ENCODE results near the gene RALGAPA1. TPM values are rescaled to one million over a fixed set of nuclear protein-coding genes. Genes with fewer than 3 reads are reported as not detected.

RALGAPA1 gene
- total RNA-seq, 1 experiment from 2014 or later: 30.0 TPM

GRCh38 chr14:35809597-35809996 is 502 bp upstream of the RALGAPA1 start:
- Histone ChIP-seq H3K4me3 (peak overlapping the region; percentile 81; the same call in 1 of the 2 replicates), H3F3A (ENCODE audit: insufficient read depth, low read depth) (peaks cover 7% of the 10 kb centered on the region; the same call in 1 of the 2 replicates), H3K79me2 (ENCODE audit: low read depth) (peaks cover 23% of the 10 kb centered on the region), H3K4me1 (replicated peaks; ENCODE audit: insufficient read depth) (peaks cover 9% of the 10 kb centered on the region; the same call in 1 of the 2 replicates), H2AFZ (no peak overlapping the region), H3K36me3 (ENCODE audit: low read depth) (no peaks in the 10 kb centered on the region; the same call in 1 of the 2 replicates), H3K9me2 (ENCODE audit: insufficient read depth) (no peaks in the 10 kb centered on the region), H3K27ac (no peak overlapping the region), H3K27me3 (ENCODE audit: insufficient read depth, low read depth) (no peaks in the 10 kb centered on the region), H3K4me2 (peak overlapping the region; percentile 46; the same call in 1 of the 2 replicates), H3K9me3 (ENCODE audit: insufficient read depth, low read depth) (no peaks in the 10 kb centered on the region), H4K20me1 (ENCODE audit: insufficient read depth) (no peaks in the 10 kb centered on the region; the same call in 1 of the 2 replicates)
- DNase-seq: no peak
- ChIA-PET POLR2A (ENCODE audit: unreplicated experiment) (interaction anchor here (1.0 kb wide), 1 partner anchor 16 kb away, joined by 4 read pairs; the partner anchor contains the start of gene BRMS1L), CTCF (interaction anchor here (0.7 kb wide), 1 partner anchor 645 kb away, joined by 5 read pairs; no protein-coding TSS in a partner anchor)
- TF ChIP-seq EZH2 (IDR thresholded peaks at IDR 0.05; ENCODE audit: low read depth) (no peak), CTCF (conservative IDR thresholded peaks at IDR 0.05) (no peak)
- no TSS peak for BruUV-seq (replicated peaks)
- intact Hi-C loops (cut with micrococcal nuclease; ENCODE audit: unreplicated experiment): loop anchor here (1.0 kb wide), 1 partner anchor 17 kb away; the partner anchor contains the start of gene BRMS1L

GRCh38 chr14:35808076-35808637 is 938 bp downstream of the RALGAPA1 start:
- no TSS peak for BruUV-seq (replicated peaks)
- intact Hi-C loops (cut with micrococcal nuclease; ENCODE audit: unreplicated experiment): no loop called here
- Histone ChIP-seq H2AFZ (peak overlapping the region; percentile 96), H3F3A (ENCODE audit: insufficient read depth, low read depth) (peaks cover 7% of the 10 kb centered on the region; the same call in 1 of the 2 replicates), H3K36me3 (ENCODE audit: low read depth) (no peaks in the 10 kb centered on the region; the same call in 1 of the 2 replicates), H3K79me2 (ENCODE audit: low read depth) (peaks cover 23% of the 10 kb centered on the region), H3K27ac (peak overlapping the region; percentile 65), H3K27me3 (ENCODE audit: insufficient read depth, low read depth) (no peaks in the 10 kb centered on the region), H3K9me2 (ENCODE audit: insufficient read depth) (no peaks in the 10 kb centered on the region), H3K4me1 (replicated peaks; ENCODE audit: insufficient read depth) (peaks cover 9% of the 10 kb centered on the region; the same call in 1 of the 2 replicates), H3K9me3 (ENCODE audit: insufficient read depth, low read depth) (no peaks in the 10 kb centered on the region), H3K4me2 (peak overlapping the region; percentile 89), H3K4me3 (peak overlapping the region; percentile 81), H4K20me1 (ENCODE audit: insufficient read depth) (no peaks in the 10 kb centered on the region; the same call in 1 of the 2 replicates)
- TF ChIP-seq CTCF (conservative IDR thresholded peaks at IDR 0.05) (no peak), EZH2 (IDR thresholded peaks at IDR 0.05; ENCODE audit: low read depth) (no peak)
- DNase-seq: peak; percentile 21 to 36
- ChIA-PET CTCF (no interaction called here), POLR2A (ENCODE audit: unreplicated experiment) (no interaction called here)

- BruUV-seq (replicated peaks): no TSS peak
- intact Hi-C loops (cut with micrococcal nuclease; ENCODE audit: unreplicated experiment): no loop called here
- ChIA-PET POLR2A (ENCODE audit: unreplicated experiment) (interaction anchor here (0.5 kb wide), 1 partner anchor 19 kb away, joined by 7 read pairs; the partner anchor contains the start of gene BRMS1L), CTCF (no interaction called here)
- H4K20me1 ChIP-seq (ENCODE audit: insufficient read depth): no peaks in the 10 kb centered on the region; the same call in 1 of the 2 replicates
- H3F3A ChIP-seq (ENCODE audit: insufficient read depth, low read depth): peaks cover 7% of the 10 kb centered on the region; the same call in 1 of the 2 replicates
- no peak overlapping the region for H2AFZ ChIP-seq
- no peaks in the 10 kb centered on the region for H3K9me2 ChIP-seq (ENCODE audit: insufficient read depth)
- H3K79me2 ChIP-seq (ENCODE audit: low read depth): peaks cover 23% of the 10 kb centered on the region
- DNase-seq: no peak
- no peak overlapping the region for H3K27ac ChIP-seq
- peak overlapping the region; percentile 81 for H3K4me3 ChIP-seq
- H3K4me2 ChIP-seq: peak overlapping the region; percentile 89
- H3K27me3 ChIP-seq (ENCODE audit: insufficient read depth, low read depth): no peaks in the 10 kb centered on the region
- TF ChIP-seq CTCF (conservative IDR thresholded peaks at IDR 0.05): no peak
- TF ChIP-seq EZH2 (IDR thresholded peaks at IDR 0.05; ENCODE audit: low read depth): no peak
- H3K9me3 ChIP-seq (ENCODE audit: insufficient read depth, low read depth): no peaks in the 10 kb centered on the region
- H3K4me1 ChIP-seq (replicated peaks; ENCODE audit: insufficient read depth): peaks cover 9% of the 10 kb centered on the region; the same call in 1 of the 2 replicates
- H3K36me3 ChIP-seq (ENCODE audit: low read depth): no peaks in the 10 kb centered on the region; the same call in 1 of the 2 replicates
These were observed 1.7 kb downstream of the RALGAPA1 start for GRCh38 chr14:35807131-35807961.

All from PC-9 (cell line).